GM23338 (cell line): ENCODE data around the gene NRXN2. TPM values are rescaled to one million over a fixed set of nuclear protein-coding genes. Genes with fewer than 3 reads are reported as not detected.

Experiments used
- ATAC-seq: fragments of 200-7000 bp; cut with Tn5 transposase; 3 replicates; pipeline ENCODE4 v1.9.1; 2020
- DNase-seq: peaks from one replicate; pipeline ENCODE4 v3.0.0-alpha.2; 2015; ENCODE audit warnings: low spot score
- H2AFZ ChIP-seq: fragments of 200-600 bp; sonication (generic); 2 replicates; pipeline ENCODE4 v1.8.0; 2016; ENCODE audit warnings: antibody characterized with exemption, mild to moderate bottlenecking, moderate library complexity
- H3F3A ChIP-seq: fragments of 200-600 bp; sonication (generic); replicated peaks from 2 replicates; pipeline ENCODE4 v1.8.0; 2017; ENCODE audit warnings: antibody characterized with exemption, mixed run types, low read depth
- H3K27ac ChIP-seq: fragments of 200-600 bp; sonication (generic); 2 replicates; pipeline ENCODE4 v1.6.1; 2016; ENCODE audit warnings: low read depth
- H3K27me3 ChIP-seq: fragments of 200-600 bp; sonication (generic); 2 replicates; pipeline ENCODE4 v1.8.0; 2016; ENCODE audit warnings: mild to moderate bottlenecking, mixed run types, moderate library complexity; ENCODE audit not compliant: insufficient read depth
- H3K36me3 ChIP-seq: fragments of 200-600 bp; sonication (generic); 2 replicates; pipeline ENCODE4 v1.8.0; 2016; ENCODE audit warnings: mild to moderate bottlenecking; ENCODE audit not compliant: insufficient read depth
- H3K4me1 ChIP-seq: fragments of 200-600 bp; sonication (generic); 2 replicates; pipeline ENCODE4 v1.8.0; 2016; ENCODE audit warnings: mild to moderate bottlenecking, moderate library complexity; ENCODE audit not compliant: insufficient read depth
- H3K4me2 ChIP-seq: fragments of 200-600 bp; sonication (generic); 2 replicates; pipeline ENCODE4 v1.7.1; 2017; ENCODE audit warnings: mixed run types
- H3K4me3 ChIP-seq: fragments of 200-600 bp; sonication (generic); 2 replicates; pipeline ENCODE4 v1.6.1; 2016; ENCODE audit warnings: mixed run types
- H3K79me2 ChIP-seq: fragments of 200-600 bp; sonication (generic); replicated peaks from 2 replicates; pipeline ENCODE4 v1.8.0; 2017; ENCODE audit warnings: mild to moderate bottlenecking; ENCODE audit not compliant: insufficient read depth
- H3K9me2 ChIP-seq: fragments of 200-600 bp; sonication (generic); 2 replicates; pipeline ENCODE4 v1.8.0; 2017; ENCODE audit not compliant: insufficient read depth
- H4K20me1 ChIP-seq: fragments of 200-600 bp; sonication (generic); replicated peaks from 2 replicates; pipeline ENCODE4 v1.8.0; 2017; ENCODE audit warnings: mild to moderate bottlenecking; ENCODE audit not compliant: insufficient read depth
- H3K27ac Mint-ChIP-seq: 2 replicates; pipeline ENCODE4 v1.8.0; 2020; ENCODE audit warnings: inconsistent platforms, mild to moderate bottlenecking, moderate library complexity, mixed read lengths
- H3K27me3 Mint-ChIP-seq: 3 replicates; pipeline ENCODE4 v1.8.0; 2022; ENCODE audit warnings: low read depth, mild to moderate bottlenecking, moderate library complexity, mixed read lengths, inconsistent platforms; ENCODE audit not compliant: insufficient read depth, poor library complexity
- H3K36me3 Mint-ChIP-seq: 3 replicates; pipeline ENCODE4 v1.8.0; 2021; ENCODE audit warnings: low read depth, mild to moderate bottlenecking, inconsistent platforms, moderate library complexity, mixed read lengths
- H3K4me1 Mint-ChIP-seq: 3 replicates; pipeline ENCODE4 v1.8.0; 2020; ENCODE audit warnings: mild to moderate bottlenecking, inconsistent platforms, mixed read lengths
- H3K4me3 Mint-ChIP-seq: 3 replicates; pipeline ENCODE4 v1.8.0; 2021; ENCODE audit warnings: moderate library complexity, mild to moderate bottlenecking, inconsistent platforms, mixed read lengths
- H3K9me3 Mint-ChIP-seq: 3 replicates; pipeline ENCODE4 v1.8.0; 2020; ENCODE audit warnings: moderate library complexity, mild to moderate bottlenecking, inconsistent platforms, mixed read lengths
- CREB1 ChIP-seq: fragments of 250-450 bp; sonication (Bioruptor Pico); IDR thresholded peaks from 2 replicates; pipeline ENCODE4 v1.5.0; 2020; ENCODE audit warnings: low read depth, mild to moderate bottlenecking, moderate library complexity
- ETS1 ChIP-seq: IDR thresholded peaks from 2 replicates; pipeline ENCODE4 v1.6.1; 2016; ENCODE audit warnings: antibody characterized with exemption
- EZH2phosphoT487 ChIP-seq: fragments of 200-600 bp; sonication (generic); IDR thresholded peaks from one replicate; pipeline ENCODE4 v1.8.1; 2018; ENCODE audit warnings: antibody characterized with exemption; ENCODE audit not compliant: unreplicated experiment
- JUNB ChIP-seq: IDR thresholded peaks from one replicate; pipeline ENCODE4 v1.6.1; 2016; ENCODE audit warnings: antibody characterized with exemption; ENCODE audit not compliant: unreplicated experiment
- POLR2AphosphoS5 ChIP-seq: IDR thresholded peaks from 2 replicates; pipeline ENCODE4 v1.6.1; 2016; ENCODE audit warnings: antibody characterized with exemption, low read depth
- REST ChIP-seq: IDR thresholded peaks from one replicate; pipeline ENCODE4 v1.6.1; 2018; ENCODE audit warnings: antibody characterized with exemption; ENCODE audit not compliant: unreplicated experiment
- ZNF331 ChIP-seq: fragments of 250-450 bp; sonication (Bioruptor Pico); IDR thresholded peaks from 2 replicates; pipeline ENCODE4 v1.5.0; 2020; ENCODE audit warnings: low read depth, mild to moderate bottlenecking, moderate library complexity
- polyA plus RNA-seq: library from polyadenylated mRNA; unstranded; fragments of >200 nt; fragmentation: Nextera tagmentation; extraction: Ambion mirVana; gene quantifications from 2 replicates; pipeline ENCODE4 v1.2.1, GENCODE V29; 2016
- total RNA-seq: library from RNA; depleted of rRNA; stranded (reverse); fragments of >200 nt; shearing (Covaris generic); gene quantifications from 2 replicates; pipeline ENCODE4 v1.2.3, GENCODE V29; 2014

Gene NRXN2
- total and polyA plus RNA-seq, 2 experiments from 2014 or later: 3.4 to 17.0 TPM

- Histone ChIP-seq H3K9me2 (no peaks in the 10 kb centered on the region), H3K4me3 (peak overlapping the region; percentile 84), H3K36me3 (no peaks in the 10 kb centered on the region), H3K79me2 (no peaks in the 10 kb centered on the region), H2AFZ (peak overlapping the region; percentile 43), H4K20me1 (no peaks in the 10 kb centered on the region), H3K4me1 (peaks cover 41% of the 10 kb centered on the region), H3K27ac (no peak overlapping the region), H3K27me3 (peaks cover 34% of the 10 kb centered on the region), H3F3A (peaks cover 18% of the 10 kb centered on the region), H3K4me2 (peak overlapping the region; percentile 92)
- TF ChIP-seq ETS1 (0 out of 2 replicates have a peak, but pooled peaks have one; percentile 41), EZH2phosphoT487 (no peak), REST (no peak)
- Mint-ChIP-seq H3K36me3 (peaks cover 29% of the 10 kb centered on the region), H3K9me3 (no peaks in the 10 kb centered on the region; the same call in 2 of the 3 replicates), H3K27me3 (peaks cover 39% of the 10 kb centered on the region), H3K4me3 (peak overlapping the region; percentile 74), H3K4me1 (peaks cover 37% of the 10 kb centered on the region), H3K27ac (no peak overlapping the region)
- DNase-seq: peak; percentile 72
- ATAC-seq: peak; percentile 2
These were observed 19.3 kb upstream of the NRXN2 start for GRCh38 chr11:64742087-64742888.

GRCh38 chr11:64741375-64742086 is 18.5 kb upstream of the NRXN2 start:
- ATAC-seq (peak; percentile 0; the same call in 2 of the 3 replicates), DNase-seq (peak; percentile 64)
- H3K4me1 ChIP-seq: peaks cover 41% of the 10 kb centered on the region
- H3F3A ChIP-seq: peaks cover 14% of the 10 kb centered on the region
- H3K4me2 ChIP-seq: peak overlapping the region; percentile 92
- TF ChIP-seq POLR2AphosphoS5: peak; percentile 32; the same call in 1 of the 2 replicates
- TF ChIP-seq EZH2phosphoT487: no peak
- no peak for TF ChIP-seq JUNB
- TF ChIP-seq CREB1 (CRISPR knock-in tag): 0 out of 2 replicates have a peak, but pooled peaks have one; percentile 21
- no peak for TF ChIP-seq ZNF331
- peak overlapping the region; percentile 84 for H3K4me3 ChIP-seq
- Mint-ChIP-seq H3K9me3 (no peaks in the 10 kb centered on the region; the same call in 2 of the 3 replicates), H3K4me1 (peaks cover 37% of the 10 kb centered on the region), H3K36me3 (peaks cover 36% of the 10 kb centered on the region), H3K4me3 (peak overlapping the region; percentile 74), H3K27me3 (peaks cover 42% of the 10 kb centered on the region), H3K27ac (no peak overlapping the region)
- H3K9me2 ChIP-seq: no peaks in the 10 kb centered on the region
- H3K27me3 ChIP-seq: peaks cover 34% of the 10 kb centered on the region
- no peaks in the 10 kb centered on the region for H4K20me1 ChIP-seq
- no peak overlapping the region for H3K27ac ChIP-seq
- H3K36me3 ChIP-seq: no peaks in the 10 kb centered on the region
- H3K79me2 ChIP-seq: no peaks in the 10 kb centered on the region
- H2AFZ ChIP-seq: peak overlapping the region; percentile 43; the same call in 1 of the 2 replicates
